Skin of body (tissue), 2 donors: Measurements from ENCODE around the gene SEC14L3. TPM values are rescaled to one million over a fixed set of nuclear protein-coding genes. Genes with fewer than 3 reads are reported as not detected.

ENCODE experiments used
- DNase-seq: peaks from one replicate; lab custom pipeline; 2025; lab: John Stamatoyannopoulos, UW
- total RNA-seq: library from RNA; depleted of rRNA; stranded (reverse); fragments of >200 nt; gene quantifications from one replicate; pipeline ENCODE4 v1.2.3, GENCODE V29; 2014

SEC14L3 gene
- total RNA-seq, result not detected

DNA sequence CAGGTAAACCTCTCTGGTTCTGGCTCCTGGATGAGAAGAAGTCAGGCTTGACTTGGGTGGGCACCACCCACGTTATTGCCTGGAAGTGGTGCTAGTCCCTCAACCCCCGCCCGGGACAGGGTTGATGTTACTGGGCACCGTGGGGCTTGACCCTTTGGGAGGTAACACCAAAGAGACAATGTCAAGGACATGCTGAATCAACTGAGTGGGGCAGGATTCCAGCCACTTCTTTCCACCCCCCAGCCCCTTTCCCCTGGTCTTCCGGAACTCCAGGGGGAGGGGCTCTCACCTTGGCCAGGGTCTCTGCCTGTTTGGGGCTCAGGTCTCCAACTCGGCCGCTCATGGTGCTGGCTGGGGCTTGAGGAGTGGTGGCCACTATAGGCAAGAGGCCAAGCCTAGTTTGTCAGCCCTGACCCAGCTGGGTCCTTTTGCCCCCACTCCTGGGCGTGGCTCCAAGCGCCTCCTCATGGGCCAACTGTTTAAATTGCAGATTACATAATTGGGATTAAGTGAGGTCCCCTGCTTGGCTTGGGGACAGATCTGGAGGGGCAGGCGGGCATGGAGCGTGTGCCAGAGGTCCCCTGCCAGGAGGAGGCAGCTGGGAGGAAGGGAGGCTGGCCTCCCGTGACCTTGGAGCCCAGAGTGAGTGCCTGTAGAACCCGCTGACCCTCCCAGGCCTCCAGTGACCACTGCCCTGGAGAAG is at the start of gene SEC14L3:
Gene SEC14L3 (minus strand): TSS at position 402 of the 703 bp plus-strand sequence. CDS start 59 bp downstream, at position 343.
- no peak for DNase-seq

DNA sequence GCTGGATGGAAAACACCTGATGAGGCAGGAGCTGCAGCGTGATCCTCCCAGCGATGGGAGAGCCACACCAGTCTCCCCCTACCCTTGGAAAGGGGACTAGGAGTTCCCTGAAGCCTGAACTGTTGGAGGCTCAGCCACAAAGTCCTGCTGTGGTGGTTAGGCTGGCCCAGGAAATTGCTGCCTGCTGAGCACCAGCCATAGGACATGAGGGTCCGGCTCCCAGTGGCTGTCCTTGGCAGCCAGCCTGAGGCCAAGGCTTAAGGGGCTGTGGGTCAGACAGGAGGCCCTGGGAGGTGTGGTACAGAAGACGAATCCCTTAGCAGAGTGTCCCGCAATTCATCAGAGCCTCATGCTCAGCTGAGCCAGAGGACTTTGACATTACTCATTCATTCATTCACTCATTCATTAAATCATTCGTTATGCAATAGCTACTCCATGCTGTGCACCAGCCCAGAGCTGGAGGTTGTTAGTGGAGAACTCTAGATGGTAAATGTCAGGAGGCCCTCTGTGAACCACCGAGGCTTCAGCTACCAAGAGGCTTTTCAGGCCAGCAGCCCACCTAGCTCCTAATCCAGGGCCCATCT is 48.1 kb upstream of the SEC14L3 start:
- DNase-seq, result no peak

DNA sequence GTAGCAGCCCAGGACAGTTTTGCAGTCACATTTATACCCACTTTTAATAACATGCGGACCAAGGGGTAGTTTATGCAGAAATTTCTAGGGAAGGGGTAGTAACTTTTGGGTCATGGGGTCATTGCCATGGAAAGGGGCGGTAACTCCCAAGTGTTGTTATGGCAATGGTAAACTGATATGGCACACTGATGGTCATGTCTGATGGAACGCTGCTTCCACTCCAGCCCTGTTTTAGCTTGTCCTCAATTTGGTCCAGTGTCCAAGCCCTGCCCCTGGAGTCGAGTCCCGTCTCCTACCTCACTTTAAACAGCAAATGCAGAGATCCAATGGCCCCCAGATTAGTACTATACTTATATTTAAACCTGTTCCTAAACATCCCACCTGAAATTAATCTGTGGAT is 44.9 kb upstream of the SEC14L3 start:
- no peak for DNase-seq

DNA sequence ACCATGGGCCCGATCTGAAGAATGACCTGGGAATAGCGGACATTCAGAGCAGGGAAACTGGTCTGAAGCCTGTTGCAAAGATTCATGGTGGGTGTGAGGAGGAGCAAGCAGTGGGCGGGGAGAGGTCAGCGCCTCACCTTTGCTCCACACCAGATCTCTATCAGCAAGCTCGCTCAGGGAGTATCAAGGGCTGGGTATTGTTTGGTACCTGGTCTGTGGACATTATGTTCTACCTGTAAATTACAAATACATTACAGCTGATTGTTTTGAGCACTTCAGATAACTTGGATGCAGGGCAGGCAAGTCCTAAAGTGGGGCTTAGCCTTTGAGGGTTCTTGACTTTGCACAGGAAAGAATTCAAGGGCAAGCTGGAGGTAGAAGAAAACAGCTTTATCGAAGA is 44.5 kb upstream of the SEC14L3 start:
- no peak for DNase-seq

DNA sequence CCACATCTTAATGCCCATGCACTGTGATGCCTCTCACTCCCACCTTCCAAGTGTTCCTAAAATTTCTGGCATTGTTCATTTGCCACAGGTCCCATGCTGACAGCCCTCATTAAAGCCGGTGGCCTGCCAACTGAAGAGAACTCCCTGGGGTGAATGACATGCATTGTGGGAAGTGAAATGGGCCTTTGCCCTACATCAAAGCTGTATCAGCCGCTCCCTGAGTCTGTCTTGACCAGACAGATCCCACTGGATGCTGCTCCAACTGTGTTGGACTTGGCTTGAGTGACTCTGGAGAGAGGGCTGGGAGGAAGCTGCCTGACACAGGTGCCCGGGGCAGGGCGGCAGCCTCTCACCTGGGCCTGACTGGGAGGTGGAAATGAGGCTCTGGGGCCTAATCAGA is 42.4 kb upstream of the SEC14L3 start:
- no peak for DNase-seq

DNA sequence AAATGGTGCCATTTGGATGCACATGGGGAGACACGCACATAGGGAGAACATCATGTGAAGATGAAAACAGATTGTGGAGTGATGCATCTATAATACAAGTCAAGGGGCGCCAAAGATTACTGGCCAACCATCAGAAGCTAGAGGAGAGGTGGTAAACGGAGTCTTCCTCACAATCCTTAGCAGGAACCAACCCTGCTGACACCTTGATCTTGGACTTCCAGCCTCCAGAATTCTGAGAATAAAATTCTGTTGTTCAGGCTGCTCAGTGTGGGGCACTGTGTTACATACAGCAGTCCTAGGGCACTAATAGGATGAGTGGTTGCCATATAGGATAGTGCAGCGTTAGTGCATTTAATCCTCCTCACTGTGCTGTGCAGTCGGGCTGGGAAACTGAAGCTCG is 41.6 kb upstream of the SEC14L3 start:
- DNase-seq, result no peak

DNA sequence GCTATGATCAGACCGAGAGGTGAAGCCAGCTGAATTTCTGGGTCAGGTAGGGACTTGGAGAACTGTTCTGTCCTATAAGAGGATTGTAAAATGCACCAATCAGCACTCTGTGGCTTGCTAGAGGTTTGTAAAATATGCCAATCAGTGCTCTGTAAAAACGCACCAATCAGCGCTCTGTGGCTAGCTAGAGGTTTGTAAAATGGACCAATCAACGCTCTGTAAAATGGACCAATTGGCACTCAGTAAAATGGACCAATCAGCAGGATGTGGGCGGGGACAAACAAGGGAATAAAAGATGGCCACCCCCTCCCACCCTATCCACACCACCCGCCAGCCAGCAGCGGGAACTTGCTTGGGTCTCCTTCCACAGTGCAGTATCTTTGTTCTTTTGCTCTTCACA is 40.1 kb upstream of the SEC14L3 start:
- no peak for DNase-seq

DNA sequence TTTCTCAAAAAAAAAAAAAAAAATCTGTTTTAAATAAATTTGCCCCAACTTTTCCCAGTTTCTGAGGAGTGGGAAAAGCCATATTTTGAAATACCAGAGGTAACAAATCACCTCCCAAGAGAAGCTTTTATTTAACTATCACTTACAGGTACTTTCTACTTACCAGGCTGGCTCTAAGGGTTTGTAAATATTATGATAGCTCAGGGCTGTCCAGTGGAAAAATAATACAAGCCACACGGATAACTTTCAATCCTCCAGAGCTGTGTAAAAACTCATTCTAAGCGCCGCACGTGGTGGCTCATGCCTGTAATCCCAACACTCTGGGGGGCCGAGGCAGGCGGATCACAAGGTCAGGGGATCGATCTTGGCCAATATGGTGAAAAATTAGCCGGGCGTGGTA is 39.3 kb upstream of the SEC14L3 start:
- DNase-seq, result no peak

DNA sequence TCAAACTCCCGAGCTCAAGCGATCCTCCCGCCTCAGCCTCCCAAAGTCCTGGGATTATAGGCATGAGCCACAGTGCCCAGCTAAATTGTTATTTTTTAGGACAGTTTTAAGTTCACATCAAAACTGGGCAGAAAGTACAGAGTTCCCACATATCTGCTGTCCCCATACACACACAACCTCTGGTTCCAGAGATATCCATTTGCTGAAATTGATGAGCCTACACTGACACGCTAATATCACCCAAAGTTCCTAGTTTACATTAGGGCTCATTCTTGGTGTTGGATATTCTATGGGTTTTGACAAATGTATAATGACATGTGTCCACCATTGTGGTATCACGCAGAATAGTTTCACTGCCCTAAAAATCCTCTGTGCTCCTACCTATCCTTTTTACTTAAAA is 36.4 kb upstream of the SEC14L3 start:
- no peak for DNase-seq

DNA sequence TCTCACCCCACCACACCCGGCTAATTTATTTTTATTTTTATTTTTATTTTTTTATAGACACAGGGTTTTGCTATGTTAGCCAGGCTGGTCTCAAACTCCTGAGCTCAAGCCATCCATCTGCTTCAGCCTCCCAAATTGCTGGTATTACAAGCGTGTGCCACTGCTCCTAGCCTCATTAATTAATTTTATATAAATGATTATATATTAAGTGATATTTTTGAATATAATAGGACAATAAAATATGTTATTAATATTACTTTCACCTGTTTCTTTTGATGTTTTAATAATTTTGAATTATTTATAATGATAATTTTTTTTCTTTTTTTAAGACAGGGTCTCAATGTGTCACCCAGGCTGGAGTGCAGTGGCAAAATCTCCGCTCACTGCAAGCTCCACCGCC is 35.9 kb upstream of the SEC14L3 start:
- DNase-seq, result no peak

DNA sequence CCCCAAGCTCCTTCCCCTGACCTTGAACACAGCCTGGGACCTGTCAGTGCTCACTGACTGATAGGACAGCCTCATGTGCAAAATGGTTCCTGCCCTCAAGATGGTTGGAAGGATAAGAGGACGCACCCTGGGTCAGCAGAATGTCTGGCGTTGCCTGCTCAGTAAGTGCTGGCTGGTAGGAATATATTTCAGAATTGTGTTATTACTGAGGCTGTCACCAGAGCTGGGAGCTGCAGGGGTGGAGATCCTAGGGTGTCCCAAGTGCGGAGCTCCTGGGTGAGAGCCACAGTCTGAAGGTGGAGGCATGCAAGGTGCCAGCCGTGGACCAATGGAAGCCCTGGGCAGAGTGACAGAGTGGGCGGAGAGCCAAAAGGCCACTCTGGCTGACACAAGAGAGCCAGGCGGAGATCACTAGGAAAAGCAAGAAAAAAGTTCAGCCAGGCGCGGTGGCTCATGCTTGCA is 34.7 kb upstream of the SEC14L3 start:
- no peak for DNase-seq

DNA sequence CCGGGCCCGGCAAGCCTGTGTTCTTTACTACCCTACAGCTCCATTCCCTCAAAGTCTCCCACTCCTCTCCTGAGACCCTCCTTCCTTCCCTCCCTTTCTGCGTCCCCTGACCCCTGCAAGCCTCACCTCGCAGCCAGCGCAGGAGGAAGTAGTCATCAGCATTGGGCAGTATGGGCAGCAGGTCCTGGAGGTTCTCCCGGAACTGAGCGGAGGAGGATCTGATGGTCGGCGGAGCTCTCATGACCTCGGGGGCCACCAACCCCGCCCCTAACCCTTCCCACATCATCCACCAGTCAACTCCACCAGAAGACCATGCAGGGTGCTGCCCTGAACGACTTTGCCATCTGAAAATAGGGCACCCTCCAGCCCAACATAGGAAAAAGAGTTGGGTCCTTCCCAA is 31.7 kb upstream of the SEC14L3 start:
- DNase-seq, result no peak

DNA sequence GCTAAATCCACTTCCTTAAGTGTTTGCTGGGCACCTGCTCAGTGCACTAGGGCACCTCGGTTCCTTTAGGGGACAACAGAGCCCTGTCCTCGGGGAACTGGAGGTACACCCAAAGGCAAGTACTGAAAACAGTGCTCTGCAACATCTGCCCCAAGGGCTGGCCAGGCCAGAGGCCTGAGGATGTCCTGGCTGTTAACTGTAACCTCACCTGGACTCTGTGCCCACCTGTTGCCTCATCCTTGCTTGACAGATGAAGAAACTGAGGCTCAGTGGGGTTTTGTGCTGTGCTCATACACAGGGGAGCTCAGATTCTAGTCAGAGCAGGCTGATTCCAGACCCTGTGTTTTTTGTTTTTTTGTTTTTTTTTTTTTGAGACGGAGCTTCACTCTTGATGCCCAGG is 31.1 kb upstream of the SEC14L3 start:
- DNase-seq, result no peak

DNA sequence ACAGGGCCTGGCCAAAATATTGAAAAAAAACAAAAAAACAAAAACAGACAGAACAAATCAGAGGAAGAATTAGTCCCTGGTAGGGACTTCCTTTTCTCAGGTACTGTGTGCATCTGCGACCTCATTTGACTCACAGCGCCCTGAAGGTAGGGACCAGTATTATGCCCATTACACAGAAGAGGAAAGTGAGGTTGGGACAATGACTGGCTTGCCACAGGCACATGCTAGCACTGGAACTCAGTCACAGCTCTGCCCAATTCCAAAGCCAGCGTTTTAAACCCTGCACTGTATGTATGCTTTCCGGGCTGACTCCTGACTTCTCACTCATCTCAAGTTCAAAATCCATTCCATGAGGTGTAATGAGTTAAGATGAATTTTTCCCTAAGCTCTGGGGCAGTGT is 30.3 kb upstream of the SEC14L3 start:
- no peak for DNase-seq

DNA sequence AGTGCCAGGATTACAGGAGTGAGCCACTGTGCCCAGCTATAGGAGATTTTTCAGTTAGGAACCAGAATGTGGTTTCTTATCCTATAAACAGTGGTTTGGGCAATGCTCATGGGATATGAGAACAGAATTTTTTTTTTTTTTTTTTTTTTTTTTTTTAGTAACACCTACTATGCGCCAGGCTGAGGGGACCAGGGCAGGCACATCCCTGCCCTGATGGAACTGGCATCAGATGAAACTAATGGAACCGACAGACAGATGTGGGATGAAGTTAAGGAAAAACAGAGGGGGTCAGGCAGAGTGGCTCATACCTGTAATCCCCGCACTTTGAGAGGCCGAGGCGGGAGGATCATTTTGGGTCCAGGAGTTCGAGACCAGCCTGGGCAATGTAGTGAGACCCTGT is 28.8 kb upstream of the SEC14L3 start:
- no peak for DNase-seq

DNA sequence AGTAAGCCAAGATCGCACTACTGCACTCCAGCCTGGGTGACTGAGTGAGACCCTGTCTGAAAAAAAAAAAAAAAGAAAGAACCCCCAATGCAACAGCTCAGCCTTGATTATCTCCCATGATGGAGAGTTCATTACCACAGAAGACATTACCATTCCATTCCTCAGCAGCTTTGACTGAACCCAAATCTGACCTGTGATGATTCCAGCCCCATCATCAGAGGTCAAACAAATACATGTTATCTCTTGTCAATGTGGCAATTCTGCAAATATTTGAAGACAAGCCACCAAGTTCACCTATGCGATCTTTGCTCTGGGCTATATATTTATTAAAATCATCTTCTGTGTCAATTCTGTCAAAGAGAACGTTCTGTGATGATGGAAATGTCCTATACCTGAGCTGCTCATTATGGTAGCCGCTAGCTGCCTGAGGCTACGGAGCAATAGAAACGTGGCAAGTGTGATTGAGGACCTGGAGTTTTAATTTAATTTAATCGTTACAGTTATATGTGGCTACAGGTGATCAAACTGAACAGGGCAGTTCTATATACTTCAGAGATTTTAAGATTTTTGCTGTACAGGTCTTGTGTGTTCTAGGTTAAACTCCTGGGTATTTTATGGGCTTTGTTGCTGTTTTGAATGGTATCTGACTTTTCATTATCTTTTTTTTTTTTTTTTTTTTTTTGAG is 25.8 kb upstream of the SEC14L3 start:
- DNase-seq, result no peak

DNA sequence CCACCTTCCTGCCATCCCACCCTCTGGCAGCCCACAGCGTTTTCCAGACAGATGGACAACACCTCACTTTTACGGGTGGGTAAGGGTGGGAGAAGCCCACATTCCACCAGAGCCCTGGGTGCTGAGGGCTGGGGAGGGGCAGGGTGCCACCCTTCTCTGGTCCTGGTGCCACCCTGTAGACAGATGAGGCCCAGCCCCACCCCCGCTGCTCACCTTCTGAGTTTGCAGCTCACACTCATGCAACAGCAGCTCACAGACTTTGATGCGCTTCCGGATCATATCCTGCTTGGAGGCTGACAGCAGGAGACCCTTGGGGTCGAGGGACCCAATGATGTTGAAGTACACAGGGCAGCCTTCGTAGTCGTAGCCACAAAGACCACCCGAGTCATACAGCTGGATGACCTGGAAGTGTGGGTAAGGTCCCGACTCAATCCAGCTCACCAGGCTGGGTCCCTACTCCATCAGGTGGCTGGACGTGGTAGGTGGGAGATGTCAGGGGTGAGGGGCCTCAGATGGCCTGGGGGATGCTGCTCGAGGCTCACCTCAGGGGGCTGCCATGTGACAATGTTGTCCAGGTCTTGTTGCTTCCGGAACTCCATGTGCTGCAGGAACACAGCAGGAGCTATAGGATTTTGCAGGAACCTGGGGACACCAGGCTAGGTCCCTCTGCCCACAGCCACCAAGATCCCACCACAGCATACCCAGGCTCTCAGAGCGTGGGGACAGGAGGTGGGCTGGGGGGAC is 23.4 kb upstream of the SEC14L3 start:
- no peak for DNase-seq

DNA sequence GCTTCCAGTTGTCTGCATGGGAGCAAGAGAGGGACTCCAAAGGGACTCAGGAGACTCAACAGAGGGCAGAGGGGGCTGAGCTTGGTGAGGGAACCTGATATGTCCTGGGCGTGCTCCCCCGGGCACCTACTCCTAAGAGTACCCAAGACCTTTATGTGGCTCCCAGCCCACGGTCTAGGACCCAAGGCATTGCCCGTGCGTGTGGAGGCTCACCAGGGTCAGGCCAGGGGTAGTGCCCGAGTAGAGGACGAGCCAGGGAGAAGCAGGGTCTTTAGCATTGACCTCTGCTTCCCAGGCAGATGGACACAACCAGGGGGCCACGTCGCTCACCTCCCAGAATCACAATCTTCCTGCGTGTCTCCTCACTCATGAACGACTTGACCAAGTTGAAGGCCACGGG is 20.3 kb upstream of the SEC14L3 start:
- DNase-seq, result no peak

DNA sequence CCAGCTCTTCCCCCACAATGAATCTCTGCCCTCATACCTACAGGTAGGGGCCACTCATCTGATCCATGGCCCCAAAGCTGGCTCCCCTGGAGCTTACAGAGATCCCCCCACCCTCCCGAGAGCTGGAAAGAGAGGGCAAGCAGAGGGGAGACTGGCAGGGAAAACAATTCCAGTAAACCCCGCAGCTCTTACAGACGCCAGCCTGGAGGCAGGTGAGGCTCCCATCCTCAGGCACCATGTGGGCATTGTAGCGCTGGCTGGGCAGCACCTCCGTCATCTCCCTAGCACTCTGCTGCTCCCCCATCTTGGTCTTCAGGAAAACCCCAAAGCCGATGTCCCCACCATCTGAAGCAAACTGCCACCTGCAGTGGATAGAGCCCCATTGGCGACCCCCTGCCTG is 19.6 kb upstream of the SEC14L3 start:
- no peak for DNase-seq

DNA sequence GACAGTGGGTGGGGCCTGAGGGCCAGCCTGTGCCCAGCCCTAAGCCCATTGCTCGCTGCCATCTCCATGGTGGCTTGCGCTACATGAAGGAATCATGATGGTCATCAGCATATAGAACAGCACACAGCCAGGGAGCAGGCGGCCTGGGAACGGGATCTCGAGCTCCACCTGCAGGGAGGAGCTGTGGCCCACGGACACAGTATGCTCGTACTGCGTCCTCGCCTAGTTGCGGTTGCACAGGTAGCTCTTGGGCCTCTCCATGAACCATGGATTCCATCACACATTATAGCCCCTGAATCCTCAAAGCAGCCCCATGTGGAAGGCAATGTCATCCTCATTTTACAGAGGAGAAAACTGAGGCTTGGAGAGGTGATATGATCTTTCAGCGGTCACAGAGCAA is 18.6 kb upstream of the SEC14L3 start:
- no peak for DNase-seq

DNA sequence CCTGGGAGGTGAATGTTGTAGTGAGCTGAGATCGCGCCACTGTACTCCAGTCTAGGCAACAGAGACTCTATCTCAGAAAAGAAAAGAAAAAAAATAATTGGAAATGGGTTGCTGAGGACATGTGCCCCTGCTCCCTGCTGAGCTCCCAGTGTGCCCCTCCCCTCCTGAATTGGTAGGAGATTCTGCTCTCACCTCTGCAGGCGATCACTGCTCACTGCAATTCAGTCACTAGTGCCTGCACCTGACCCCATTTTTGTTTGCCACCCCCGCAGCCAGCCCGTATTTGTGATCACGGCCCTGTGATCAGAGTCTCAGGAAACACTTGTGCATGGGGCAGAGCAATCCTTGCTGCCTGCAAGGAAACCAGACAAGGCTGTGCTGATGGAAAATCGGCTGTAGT is 16.3 kb upstream of the SEC14L3 start:
- DNase-seq, result no peak

DNA sequence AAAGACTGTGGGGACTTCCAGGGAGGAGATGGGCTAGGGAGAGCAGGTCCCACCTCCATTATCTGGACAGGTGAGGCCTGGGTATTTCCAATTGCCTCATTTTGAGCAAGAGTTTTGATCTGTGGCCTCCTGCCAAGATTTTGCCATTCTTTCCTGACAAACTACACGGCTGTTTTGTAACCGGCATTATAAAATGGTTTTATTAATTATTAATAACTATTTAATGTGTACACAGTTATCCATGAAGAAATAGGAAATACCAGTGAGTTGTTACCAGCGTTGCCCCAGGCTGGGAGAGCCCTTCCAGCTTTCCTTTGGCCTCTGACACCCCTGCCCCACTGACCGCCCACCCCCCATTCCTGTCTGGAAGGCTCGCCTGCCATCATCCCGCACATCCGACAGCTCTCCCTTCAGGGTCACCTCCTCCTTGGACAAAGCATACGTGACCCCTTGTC is 14.9 kb upstream of the SEC14L3 start:
- DNase-seq, result no peak
